Ishikawa (cell line): Measurements from ENCODE around the gene TM6SF1.

Experiments used
- CREB1 ChIP-seq: IDR thresholded peaks from 2 replicates; pipeline ENCODE4 v1.6.1; 2012; ENCODE audit warnings: low read depth
- EGR1 ChIP-seq: IDR thresholded peaks from 2 replicates; pipeline ENCODE4 v1.6.1; 2012
- EP300 ChIP-seq: IDR thresholded peaks from 2 replicates; pipeline ENCODE4 v1.6.1; 2012; ENCODE audit warnings: borderline replicate concordance
- NFIC ChIP-seq: IDR thresholded peaks from 2 replicates; pipeline ENCODE4 v1.6.1; 2012
- REST ChIP-seq: IDR thresholded peaks from 2 replicates; pipeline ENCODE4 v1.6.1; 2012; ENCODE audit warnings: low read depth, mild to moderate bottlenecking
- TAF1 ChIP-seq: IDR thresholded peaks from 2 replicates; pipeline ENCODE4 v1.6.1; 2012; ENCODE audit warnings: low read depth, mild to moderate bottlenecking
- TCF12 ChIP-seq: IDR thresholded peaks from 2 replicates; pipeline ENCODE4 v1.6.1; 2012; ENCODE audit warnings: low read depth
- USF1 ChIP-seq: IDR thresholded peaks from 2 replicates; pipeline ENCODE4 v1.6.1; 2012
- YY1 ChIP-seq: IDR thresholded peaks from 2 replicates; pipeline ENCODE4 v1.6.1; 2012; ENCODE audit warnings: low read depth
- ZBTB7A ChIP-seq: IDR thresholded peaks from 2 replicates; pipeline ENCODE4 v1.6.1; 2012; ENCODE audit warnings: low read depth

- TF ChIP-seq REST (no peak), TCF12 (no peak), YY1 (no peak), ZBTB7A (no peak), EP300 (no peak), CREB1 (no peak), USF1 (no peak), NFIC (no peak), EGR1 (no peak), TAF1 (no peak)
Observed at GRCh38 chr15:83158393-83158792, 50.9 kb downstream of the TM6SF1 start.
